Measurements from ENCODE around the gene TTC39B.

GRCh38 chr9:15160673-15161072 is 146.3 kb downstream of the TTC39B start:
- TF ChIP-seq, protein P1, sequence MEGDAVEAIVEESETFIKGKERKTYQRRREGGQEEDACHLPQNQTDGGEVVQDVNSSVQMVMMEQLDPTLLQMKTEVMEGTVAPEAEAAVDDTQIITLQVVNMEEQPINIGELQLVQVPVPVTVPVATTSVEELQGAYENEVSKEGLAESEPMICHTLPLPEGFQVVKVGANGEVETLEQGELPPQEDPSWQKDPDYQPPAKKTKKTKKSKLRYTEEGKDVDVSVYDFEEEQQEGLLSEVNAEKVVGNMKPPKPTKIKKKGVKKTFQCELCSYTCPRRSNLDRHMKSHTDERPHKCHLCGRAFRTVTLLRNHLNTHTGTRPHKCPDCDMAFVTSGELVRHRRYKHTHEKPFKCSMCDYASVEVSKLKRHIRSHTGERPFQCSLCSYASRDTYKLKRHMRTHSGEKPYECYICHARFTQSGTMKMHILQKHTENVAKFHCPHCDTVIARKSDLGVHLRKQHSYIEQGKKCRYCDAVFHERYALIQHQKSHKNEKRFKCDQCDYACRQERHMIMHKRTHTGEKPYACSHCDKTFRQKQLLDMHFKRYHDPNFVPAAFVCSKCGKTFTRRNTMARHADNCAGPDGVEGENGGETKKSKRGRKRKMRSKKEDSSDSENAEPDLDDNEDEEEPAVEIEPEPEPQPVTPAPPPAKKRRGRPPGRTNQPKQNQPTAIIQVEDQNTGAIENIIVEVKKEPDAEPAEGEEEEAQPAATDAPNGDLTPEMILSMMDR (IDR thresholded peaks at IDR 0.05) = no peak
- TF ChIP-seq POLR2A (IDR thresholded peaks at IDR 0.05) = no peak
- no peak for TF ChIP-seq EP300 (IDR thresholded peaks at IDR 0.05)
- no peak for TF ChIP-seq POLR2AphosphoS5 (IDR thresholded peaks at IDR 0.05)
